ENCODE results near the gene VSIR.

VSIR gene

DNA sequence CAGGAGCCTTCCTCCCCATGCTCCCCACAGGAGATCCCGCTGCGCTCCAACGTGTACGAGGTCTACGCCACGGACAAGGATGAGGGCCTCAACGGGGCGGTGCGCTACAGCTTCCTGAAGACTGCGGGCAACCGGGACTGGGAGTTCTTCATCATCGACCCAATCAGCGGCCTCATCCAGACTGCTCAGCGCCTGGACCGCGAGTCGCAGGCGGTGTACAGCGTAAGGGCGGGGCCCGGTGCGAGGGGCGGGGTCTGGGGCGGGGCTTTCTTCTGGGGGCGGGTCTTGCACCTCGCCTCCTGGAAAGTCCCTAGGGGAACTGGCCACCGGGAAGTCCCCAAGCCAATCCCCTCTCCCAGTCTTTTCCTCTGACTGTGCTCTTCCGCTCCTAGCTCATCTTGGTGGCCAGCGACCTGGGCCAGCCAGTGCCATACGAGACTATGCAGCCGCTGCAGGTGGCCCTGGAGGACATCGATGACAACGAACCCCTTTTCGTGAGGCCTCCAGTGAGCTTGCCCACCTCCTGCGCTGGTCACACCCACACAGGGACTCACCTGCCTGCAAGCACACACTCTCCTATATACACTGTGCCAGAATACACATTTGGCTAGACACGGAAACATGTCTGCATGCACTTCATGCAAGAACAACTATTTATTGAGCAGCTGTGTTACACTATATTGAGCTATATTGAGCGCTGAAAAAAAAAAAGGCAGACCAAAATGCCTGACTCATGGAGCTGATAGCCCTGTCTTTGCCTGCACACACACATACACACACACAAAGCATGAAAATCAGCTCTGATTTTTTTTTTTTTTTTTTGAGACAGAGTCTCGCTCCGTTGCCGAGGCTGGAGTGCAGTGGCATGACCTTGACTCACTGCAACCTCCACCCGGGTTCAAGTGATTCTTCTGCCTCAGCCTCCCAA lies 32.7 kb upstream of the VSIR start:
- TF ChIP-seq, protein P1, sequence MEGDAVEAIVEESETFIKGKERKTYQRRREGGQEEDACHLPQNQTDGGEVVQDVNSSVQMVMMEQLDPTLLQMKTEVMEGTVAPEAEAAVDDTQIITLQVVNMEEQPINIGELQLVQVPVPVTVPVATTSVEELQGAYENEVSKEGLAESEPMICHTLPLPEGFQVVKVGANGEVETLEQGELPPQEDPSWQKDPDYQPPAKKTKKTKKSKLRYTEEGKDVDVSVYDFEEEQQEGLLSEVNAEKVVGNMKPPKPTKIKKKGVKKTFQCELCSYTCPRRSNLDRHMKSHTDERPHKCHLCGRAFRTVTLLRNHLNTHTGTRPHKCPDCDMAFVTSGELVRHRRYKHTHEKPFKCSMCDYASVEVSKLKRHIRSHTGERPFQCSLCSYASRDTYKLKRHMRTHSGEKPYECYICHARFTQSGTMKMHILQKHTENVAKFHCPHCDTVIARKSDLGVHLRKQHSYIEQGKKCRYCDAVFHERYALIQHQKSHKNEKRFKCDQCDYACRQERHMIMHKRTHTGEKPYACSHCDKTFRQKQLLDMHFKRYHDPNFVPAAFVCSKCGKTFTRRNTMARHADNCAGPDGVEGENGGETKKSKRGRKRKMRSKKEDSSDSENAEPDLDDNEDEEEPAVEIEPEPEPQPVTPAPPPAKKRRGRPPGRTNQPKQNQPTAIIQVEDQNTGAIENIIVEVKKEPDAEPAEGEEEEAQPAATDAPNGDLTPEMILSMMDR (conservative IDR thresholded peaks at IDR 0.05; ENCODE audit: low read length), result no peak
- H3K4me3 ChIP-seq (ENCODE audit: low read length), result no peak overlapping the region
- DNase-seq (ENCODE audit: low read depth), result no peak

DNA sequence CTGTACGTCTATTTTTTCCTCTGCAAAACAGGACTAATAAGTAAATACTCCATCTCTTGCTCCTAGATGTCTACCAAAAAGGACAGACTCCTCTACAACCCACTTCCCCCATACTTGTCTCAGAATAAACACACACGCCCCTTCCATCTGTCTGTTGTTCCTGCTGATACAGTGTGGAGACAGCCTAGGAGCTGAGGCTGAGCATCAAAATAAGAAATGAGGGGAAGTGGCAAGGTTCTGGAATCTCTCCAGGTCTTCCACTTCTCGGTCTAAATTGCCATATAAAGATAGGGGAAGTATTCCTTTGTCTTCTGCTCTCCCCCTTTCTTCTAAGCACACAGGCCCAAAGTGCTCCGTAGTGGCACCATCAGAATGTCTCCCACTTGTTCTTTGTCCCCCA lies 30.8 kb upstream of the VSIR start:
- TF ChIP-seq, protein P1 (conservative IDR thresholded peaks at IDR 0.05; ENCODE audit: low read length), result no peak

DNA sequence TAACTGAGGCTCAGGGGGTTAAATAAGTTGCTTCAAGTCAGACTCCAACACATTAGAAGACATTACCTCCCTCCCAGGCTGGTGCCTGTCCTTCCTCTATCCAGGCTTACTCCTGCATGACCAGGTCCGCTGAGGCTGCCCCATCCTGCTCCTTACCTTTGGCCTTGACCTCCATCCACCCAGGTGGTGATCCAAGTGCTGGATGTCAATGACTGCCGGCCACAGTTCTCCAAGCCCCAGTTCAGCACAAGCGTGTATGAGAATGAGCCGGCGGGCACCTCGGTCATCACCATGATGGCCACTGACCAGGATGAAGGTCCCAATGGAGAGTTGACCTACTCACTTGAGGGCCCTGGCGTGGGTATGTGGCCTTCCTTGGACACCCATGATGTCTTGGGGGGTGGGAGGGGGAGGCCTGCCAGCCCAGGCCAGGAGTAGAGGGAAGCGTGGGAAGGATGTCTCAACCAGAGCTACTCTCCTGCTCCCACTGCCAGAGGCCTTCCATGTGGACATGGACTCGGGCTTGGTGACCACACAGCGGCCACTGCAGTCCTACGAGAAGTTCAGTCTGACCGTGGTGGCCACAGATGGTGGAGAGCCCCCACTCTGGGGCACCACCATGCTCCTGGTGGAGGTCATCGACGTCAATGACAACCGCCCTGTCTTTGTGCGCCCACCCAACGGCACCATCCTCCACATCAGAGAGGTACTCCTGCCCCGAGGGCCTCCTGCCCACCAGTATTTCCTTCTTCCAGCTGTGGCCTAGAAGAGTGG lies 29.6 kb upstream of the VSIR start:
- no peak for DNase-seq (ENCODE audit: low read depth)
- H3K4me3 ChIP-seq (ENCODE audit: low read length), result no peak overlapping the region
- TF ChIP-seq, protein P1 (conservative IDR thresholded peaks at IDR 0.05; ENCODE audit: low read length), result no peak

More for the DNA sequence above, 30.8 kb upstream of the VSIR start:
- DNase-seq (ENCODE audit: low read depth), result no peak
- no peak overlapping the region for H3K4me3 ChIP-seq (ENCODE audit: low read length)

DNA sequence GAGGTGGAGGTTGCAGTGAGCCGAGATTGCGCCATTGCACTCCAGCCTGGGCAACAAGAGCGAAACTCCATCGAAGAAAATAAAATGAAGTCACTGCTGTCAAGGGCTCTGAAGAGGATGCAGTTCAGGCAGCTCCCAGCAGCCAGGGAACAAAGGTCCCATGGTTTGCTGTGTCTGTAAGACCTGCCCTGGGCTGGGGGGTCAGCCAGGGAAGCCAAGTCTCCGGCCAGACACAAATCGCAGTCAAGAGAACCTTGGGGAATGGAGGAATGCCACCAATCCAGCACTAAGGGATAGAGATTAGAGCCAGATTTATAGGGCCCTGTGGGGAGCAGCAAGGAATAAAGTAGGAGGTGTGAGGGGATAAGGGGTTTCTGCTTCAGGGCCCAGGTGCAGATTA lies 28.9 kb upstream of the VSIR start:
- no peak overlapping the region for H3K4me3 ChIP-seq (ENCODE audit: low read length)
- TF ChIP-seq, protein P1 (conservative IDR thresholded peaks at IDR 0.05; ENCODE audit: low read length), result no peak
- DNase-seq (ENCODE audit: low read depth), result no peak

DNA sequence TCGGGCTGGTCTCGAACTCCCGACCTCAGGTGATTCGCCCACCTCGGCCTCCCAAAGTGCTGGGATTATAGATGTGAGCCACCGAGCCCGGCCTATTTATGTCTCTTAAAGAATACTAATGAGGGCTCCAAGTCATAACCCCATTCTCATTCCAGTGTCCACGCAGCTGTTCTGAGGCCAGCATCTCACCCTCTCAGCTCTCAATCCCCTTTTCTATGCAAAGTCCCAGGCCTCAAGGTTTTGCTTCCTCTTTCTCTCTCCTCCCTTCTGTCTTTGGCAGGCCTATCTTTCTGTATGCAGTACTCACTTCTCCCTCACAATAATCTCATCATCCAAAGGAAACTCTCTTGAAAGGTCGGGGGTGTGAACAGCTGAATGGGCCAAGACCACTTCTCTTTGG lies 28.0 kb upstream of the VSIR start:
- TF ChIP-seq, protein P1 (conservative IDR thresholded peaks at IDR 0.05; ENCODE audit: low read length), result no peak
- H3K4me3 ChIP-seq (ENCODE audit: low read length), result no peak overlapping the region
- no peak for DNase-seq (ENCODE audit: low read depth)

DNA sequence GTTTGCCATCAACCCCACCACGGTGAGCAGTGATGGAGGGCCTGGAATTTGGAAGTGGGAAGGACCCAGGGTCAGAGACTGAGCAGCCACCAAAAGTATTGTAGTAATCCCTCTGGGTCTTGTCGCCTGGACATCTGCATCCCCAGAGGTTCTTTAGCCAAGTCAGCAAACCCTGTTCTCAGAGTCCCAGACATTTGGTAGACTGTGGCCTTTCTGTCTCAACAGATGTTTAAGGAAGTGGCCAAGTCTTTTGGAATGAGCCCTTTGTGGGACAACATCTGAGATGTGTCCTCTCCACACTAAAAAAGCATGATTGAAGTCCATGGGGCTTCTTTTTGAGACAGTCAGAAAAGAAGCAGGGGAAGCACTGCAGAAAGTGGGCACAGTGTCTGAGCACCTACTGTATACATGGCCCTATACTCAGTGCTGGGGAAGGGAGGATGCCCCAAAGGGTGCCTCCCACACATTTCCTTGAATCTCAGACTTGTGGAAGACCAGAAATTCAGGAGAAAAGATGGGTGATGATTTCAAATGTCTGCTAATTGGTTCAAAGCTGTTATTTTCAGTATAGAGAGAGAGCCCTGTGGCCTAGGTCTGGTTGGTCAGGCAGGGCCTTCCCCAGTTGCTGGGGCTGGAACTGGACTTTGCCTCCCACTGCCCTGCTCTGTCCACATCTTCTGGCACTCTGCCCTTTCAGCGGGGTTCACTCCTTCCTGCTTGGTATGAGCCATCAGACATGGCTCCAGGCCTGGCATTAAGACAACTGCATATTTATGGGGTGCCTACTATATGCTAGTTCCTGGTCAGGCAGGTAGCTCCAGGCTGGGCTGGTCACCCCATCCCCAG lies 26.5 kb upstream of the VSIR start:
- no peak overlapping the region for H3K4me3 ChIP-seq (ENCODE audit: low read length)
- TF ChIP-seq, protein P1 (conservative IDR thresholded peaks at IDR 0.05; ENCODE audit: low read length), result no peak
- DNase-seq (ENCODE audit: low read depth), result no peak

Measured in AG10803 (cell line).